ENCODE measurements around the gene RFTN1. TPM values are rescaled to one million over a fixed set of nuclear protein-coding genes. Genes with fewer than 3 reads are reported as not detected.

RFTN1 gene
- polyA plus RNA-seq, 2 donors, result 2.1 to 3.7 TPM

DNA sequence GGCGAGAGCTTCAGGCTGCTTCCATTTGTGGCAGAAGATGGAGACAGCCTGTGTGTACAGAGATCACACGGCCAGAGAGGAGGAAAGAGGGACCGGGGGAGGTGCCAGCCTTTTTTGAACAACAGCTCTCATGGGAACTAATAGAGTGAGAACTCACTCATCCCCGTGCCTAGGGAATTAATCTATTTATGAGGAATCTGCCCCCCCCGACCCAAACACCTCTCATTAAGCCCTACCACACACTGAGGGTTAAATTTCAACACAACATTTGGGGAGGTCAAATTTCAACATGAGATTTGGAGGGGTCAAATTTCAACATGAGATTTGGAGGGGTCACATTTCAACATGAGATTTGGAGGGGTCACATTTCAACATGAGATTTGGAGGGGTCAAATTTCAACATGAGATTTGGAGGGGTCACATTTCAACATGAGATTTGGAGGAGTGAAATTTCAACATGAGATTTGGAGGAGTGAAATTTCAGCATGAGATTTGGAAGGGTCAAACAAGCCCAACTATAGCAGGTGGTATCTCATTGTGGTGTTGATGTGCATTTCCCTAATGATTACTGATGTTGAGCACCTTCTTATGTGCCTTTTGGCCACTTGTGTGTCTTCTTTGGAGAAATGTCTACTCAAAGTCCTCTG is 20.6 kb upstream of the RFTN1 start:
- no peak overlapping the region for H3K27ac ChIP-seq (ENCODE audit: low read depth in 2 of 2, low read length in 1 of 2)

DNA sequence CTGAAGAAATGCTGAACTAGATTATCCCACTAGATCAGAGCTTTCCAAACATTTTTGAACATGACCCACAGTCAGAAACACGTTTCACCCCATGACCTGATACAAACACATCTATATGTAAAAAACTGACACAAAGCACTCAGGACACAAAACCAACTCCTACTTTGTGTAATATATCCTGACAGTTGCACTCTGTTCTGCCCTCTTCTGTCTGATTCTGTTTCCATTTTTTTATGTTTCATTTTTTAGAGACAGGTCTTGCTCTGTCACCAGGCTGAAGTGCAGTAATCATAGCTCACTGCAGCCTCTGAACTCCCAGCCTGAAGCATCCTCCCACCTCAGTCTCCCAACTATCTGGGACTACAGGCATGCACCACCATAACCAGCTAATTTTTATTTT is 15.8 kb upstream of the RFTN1 start:
- Histone ChIP-seq H3K4me1 (ENCODE audit: control insufficient read depth in 2 of 2, insufficient read depth in 2 of 2, low read length in 1 of 2) (no peaks in the 10 kb centered on the region), H3K27me3 (ENCODE audit: control insufficient read depth in 1 of 2, insufficient read depth in 2 of 2, low read length in 2 of 2) (no peaks in the 10 kb centered on the region), H3K36me3 (ENCODE audit: control insufficient read depth in 2 of 2, insufficient read depth in 2 of 2, low read length in 1 of 2) (no peaks in the 10 kb centered on the region), H3K4me3 (ENCODE audit: low read depth in 1 of 2, low read length in 2 of 2) (no peak overlapping the region), H3K9me3 (ENCODE audit: control insufficient read depth in 2 of 2, insufficient read depth in 1 of 2, low read depth in 1 of 2, low read length in 1 of 2) (peaks cover 0 to 1% of the 10 kb centered on the region in 2 donors), H3K27ac (ENCODE audit: low read depth in 2 of 2, low read length in 1 of 2) (no peak overlapping the region)
- 57 to 60% methylated on average over 1 of the region's 1 CpG for WGBS, 2 donors

More for the DNA sequence above, 20.6 kb upstream of the RFTN1 start:
- Histone ChIP-seq H3K4me3 (ENCODE audit: low read depth in 1 of 2, low read length in 2 of 2) (no peak overlapping the region), H3K27me3 (ENCODE audit: control insufficient read depth in 1 of 2, insufficient read depth in 2 of 2, low read length in 2 of 2) (no peaks in the 10 kb centered on the region), H3K36me3 (ENCODE audit: control insufficient read depth in 2 of 2, insufficient read depth in 2 of 2, low read length in 1 of 2) (no peaks in the 10 kb centered on the region), H3K9me3 (ENCODE audit: control insufficient read depth in 2 of 2, insufficient read depth in 1 of 2, low read depth in 1 of 2, low read length in 1 of 2) (no peaks in the 10 kb centered on the region), H3K4me1 (ENCODE audit: control insufficient read depth in 2 of 2, insufficient read depth in 2 of 2, low read length in 1 of 2) (no peaks in the 10 kb centered on the region)
- 49 to 51% methylated on average over 5 of the region's 5 CpGs for WGBS, 2 donors

DNA sequence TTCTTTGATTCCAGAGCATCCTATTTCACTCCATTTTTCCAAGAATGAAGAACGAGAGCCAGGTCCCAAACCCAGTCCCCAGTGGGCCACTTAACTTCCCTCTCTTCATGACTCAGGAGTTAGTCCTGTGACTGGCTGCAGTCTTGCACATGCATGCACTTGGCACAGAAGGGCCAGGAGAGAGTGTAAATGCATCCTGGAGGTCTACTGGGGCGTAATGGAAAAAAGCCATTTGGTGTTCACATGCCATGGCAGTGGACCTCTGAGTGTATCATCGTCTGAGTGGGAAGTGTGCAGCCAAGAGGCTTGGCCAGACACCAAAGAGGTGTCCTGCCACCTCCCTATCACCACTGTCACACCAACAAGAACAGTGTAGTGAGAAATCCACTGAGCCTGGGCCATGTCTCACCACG is 15.1 kb upstream of the RFTN1 start:
- whole genome bisulfite sequencing, 2 donors, result 78 to 83% methylated on average over 4 of the region's 4 CpGs
- H3K4me1 ChIP-seq (ENCODE audit: control insufficient read depth in 2 of 2, insufficient read depth in 2 of 2, low read length in 1 of 2), result no peaks in the 10 kb centered on the region
- no peak overlapping the region for H3K27ac ChIP-seq (ENCODE audit: low read depth in 2 of 2, low read length in 1 of 2)
- H3K4me3 ChIP-seq (ENCODE audit: low read depth in 1 of 2, low read length in 2 of 2), result no peak overlapping the region
- H3K9me3 ChIP-seq (ENCODE audit: control insufficient read depth in 2 of 2, insufficient read depth in 1 of 2, low read depth in 1 of 2, low read length in 1 of 2), result peaks cover 0 to 2% of the 10 kb centered on the region in 2 donors
- H3K36me3 ChIP-seq (ENCODE audit: control insufficient read depth in 2 of 2, insufficient read depth in 2 of 2, low read length in 1 of 2), result no peaks in the 10 kb centered on the region
- H3K27me3 ChIP-seq (ENCODE audit: control insufficient read depth in 1 of 2, insufficient read depth in 2 of 2, low read length in 2 of 2), result no peaks in the 10 kb centered on the region

DNA sequence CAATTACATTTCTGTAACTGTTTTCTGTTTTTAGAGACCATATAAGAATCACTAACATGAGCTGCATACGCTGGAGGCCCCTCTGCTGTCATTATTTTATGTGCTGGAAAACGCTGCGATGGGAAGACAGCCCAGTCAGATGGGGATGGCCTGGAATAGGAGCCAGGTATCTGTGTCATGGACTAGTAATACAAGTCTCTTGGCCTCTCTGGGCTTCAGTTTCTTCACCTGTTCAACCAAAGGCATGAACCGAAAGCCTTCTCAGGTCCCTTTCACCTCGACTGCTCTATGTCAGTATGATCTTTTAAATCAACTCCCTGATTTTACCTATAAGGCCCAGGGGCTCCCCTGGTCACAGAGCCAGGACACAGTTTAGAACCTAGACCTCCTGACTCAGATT is 14.6 kb upstream of the RFTN1 start:
- Histone ChIP-seq H3K27me3 (ENCODE audit: control insufficient read depth in 1 of 2, insufficient read depth in 2 of 2, low read length in 2 of 2) (no peaks in the 10 kb centered on the region), H3K27ac (ENCODE audit: low read depth in 2 of 2, low read length in 1 of 2) (no peak overlapping the region), H3K36me3 (ENCODE audit: control insufficient read depth in 2 of 2, insufficient read depth in 2 of 2, low read length in 1 of 2) (no peaks in the 10 kb centered on the region), H3K4me3 (ENCODE audit: low read depth in 1 of 2, low read length in 2 of 2) (no peak overlapping the region), H3K9me3 (ENCODE audit: control insufficient read depth in 2 of 2, insufficient read depth in 1 of 2, low read depth in 1 of 2, low read length in 1 of 2) (peaks cover 0 to 2% of the 10 kb centered on the region in 2 donors), H3K4me1 (ENCODE audit: control insufficient read depth in 2 of 2, insufficient read depth in 2 of 2, low read length in 1 of 2) (no peaks in the 10 kb centered on the region)
- 90 to 92% methylated on average over 5 of the region's 5 CpGs for WGBS, 2 donors

DNA sequence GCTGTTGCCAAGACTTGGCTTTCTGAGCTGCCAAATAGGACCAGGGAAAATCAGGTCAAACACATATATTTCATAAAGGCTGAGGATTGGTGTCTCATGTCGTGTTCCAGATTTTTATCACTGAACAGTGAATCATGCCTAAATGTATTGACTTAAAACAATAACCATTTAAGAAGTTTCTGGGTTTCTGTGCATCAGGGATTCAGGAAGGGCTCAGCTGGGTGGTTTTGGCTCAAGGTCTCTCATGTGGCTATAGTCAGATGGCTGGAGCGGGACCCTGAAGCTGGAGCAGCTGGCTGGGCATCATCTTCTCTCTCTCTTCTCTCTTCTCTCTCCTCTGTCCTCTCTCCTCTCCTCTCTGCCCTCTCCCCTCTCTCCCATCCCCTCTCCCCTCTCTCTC is 10.7 kb upstream of the RFTN1 start:
- no peaks in the 10 kb centered on the region for H3K36me3 ChIP-seq (ENCODE audit: control insufficient read depth in 2 of 2, insufficient read depth in 2 of 2, low read length in 1 of 2)
- H3K9me3 ChIP-seq (ENCODE audit: control insufficient read depth in 2 of 2, insufficient read depth in 1 of 2, low read depth in 1 of 2, low read length in 1 of 2), result peaks cover 0 to 2% of the 10 kb centered on the region in 2 donors
- H3K27ac ChIP-seq (ENCODE audit: low read depth in 2 of 2, low read length in 1 of 2), result no peak overlapping the region
- H3K27me3 ChIP-seq (ENCODE audit: control insufficient read depth in 1 of 2, insufficient read depth in 2 of 2, low read length in 2 of 2), result no peaks in the 10 kb centered on the region
- H3K4me3 ChIP-seq (ENCODE audit: low read depth in 1 of 2, low read length in 2 of 2), result no peak overlapping the region
- H3K4me1 ChIP-seq (ENCODE audit: control insufficient read depth in 2 of 2, insufficient read depth in 2 of 2, low read length in 1 of 2), result no peaks in the 10 kb centered on the region
- WGBS, 2 donors, result 81 to 83% methylated on average over 2 of the region's 2 CpGs

DNA sequence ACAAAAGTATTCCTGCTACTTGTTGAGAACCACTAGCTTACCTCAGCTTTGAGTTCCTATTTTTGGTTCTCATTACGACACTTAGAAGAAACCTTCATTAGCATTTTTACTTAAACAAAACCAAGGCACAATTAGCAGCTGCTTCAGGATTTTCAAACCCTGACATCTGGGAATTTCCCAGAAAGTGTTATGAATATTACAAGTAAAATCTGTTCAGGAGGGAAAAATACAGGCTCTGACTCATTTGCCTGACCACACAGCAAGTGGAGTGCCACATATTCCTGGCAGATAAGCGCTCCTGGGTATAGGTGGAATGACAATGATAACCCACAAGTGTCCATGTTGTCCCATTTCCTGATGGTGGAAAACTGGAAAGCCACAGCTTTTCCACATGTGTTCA is 10.3 kb upstream of the RFTN1 start:
- no peaks in the 10 kb centered on the region for H3K4me1 ChIP-seq (ENCODE audit: control insufficient read depth in 2 of 2, insufficient read depth in 2 of 2, low read length in 1 of 2)
- no peaks in the 10 kb centered on the region for H3K36me3 ChIP-seq (ENCODE audit: control insufficient read depth in 2 of 2, insufficient read depth in 2 of 2, low read length in 1 of 2)
- H3K27me3 ChIP-seq (ENCODE audit: control insufficient read depth in 1 of 2, insufficient read depth in 2 of 2, low read length in 2 of 2), result no peaks in the 10 kb centered on the region
- 75 to 76% methylated on average over 2 of the region's 2 CpGs for WGBS, 2 donors
- H3K27ac ChIP-seq (ENCODE audit: low read depth in 2 of 2, low read length in 1 of 2), result no peak overlapping the region
- H3K9me3 ChIP-seq (ENCODE audit: control insufficient read depth in 2 of 2, insufficient read depth in 1 of 2, low read depth in 1 of 2, low read length in 1 of 2), result peaks cover 0 to 2% of the 10 kb centered on the region in 2 donors
- H3K4me3 ChIP-seq (ENCODE audit: low read depth in 1 of 2, low read length in 2 of 2), result no peak overlapping the region

DNA sequence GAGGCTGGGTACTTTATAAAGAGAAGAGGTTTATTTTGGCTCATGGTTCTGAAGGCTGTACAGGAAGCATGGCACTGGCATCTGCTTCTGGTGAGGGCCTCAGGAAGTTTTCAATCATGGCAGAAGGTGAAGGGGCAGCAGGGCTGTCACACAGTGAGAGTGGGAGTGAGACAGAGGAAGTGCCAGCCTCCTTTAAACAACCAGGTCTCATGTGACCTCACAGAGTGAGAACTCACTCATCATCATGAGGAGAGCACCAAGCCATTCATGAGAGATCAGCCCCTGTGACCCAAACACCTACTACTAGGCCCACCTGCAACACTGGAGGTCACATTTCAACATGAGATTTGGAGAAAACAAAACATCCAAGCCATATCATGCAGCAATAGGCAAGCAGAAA is 9.3 kb upstream of the RFTN1 start:
- Histone ChIP-seq H3K4me3 (ENCODE audit: low read depth in 1 of 2, low read length in 2 of 2) (no peak overlapping the region), H3K27me3 (ENCODE audit: control insufficient read depth in 1 of 2, insufficient read depth in 2 of 2, low read length in 2 of 2) (no peaks in the 10 kb centered on the region), H3K36me3 (ENCODE audit: control insufficient read depth in 2 of 2, insufficient read depth in 2 of 2, low read length in 1 of 2) (no peaks in the 10 kb centered on the region), H3K4me1 (ENCODE audit: control insufficient read depth in 2 of 2, insufficient read depth in 2 of 2, low read length in 1 of 2) (no peaks in the 10 kb centered on the region), H3K9me3 (ENCODE audit: control insufficient read depth in 2 of 2, insufficient read depth in 1 of 2, low read depth in 1 of 2, low read length in 1 of 2) (peaks cover 0 to 2% of the 10 kb centered on the region in 2 donors), H3K27ac (ENCODE audit: low read depth in 2 of 2, low read length in 1 of 2) (no peak overlapping the region)

DNA sequence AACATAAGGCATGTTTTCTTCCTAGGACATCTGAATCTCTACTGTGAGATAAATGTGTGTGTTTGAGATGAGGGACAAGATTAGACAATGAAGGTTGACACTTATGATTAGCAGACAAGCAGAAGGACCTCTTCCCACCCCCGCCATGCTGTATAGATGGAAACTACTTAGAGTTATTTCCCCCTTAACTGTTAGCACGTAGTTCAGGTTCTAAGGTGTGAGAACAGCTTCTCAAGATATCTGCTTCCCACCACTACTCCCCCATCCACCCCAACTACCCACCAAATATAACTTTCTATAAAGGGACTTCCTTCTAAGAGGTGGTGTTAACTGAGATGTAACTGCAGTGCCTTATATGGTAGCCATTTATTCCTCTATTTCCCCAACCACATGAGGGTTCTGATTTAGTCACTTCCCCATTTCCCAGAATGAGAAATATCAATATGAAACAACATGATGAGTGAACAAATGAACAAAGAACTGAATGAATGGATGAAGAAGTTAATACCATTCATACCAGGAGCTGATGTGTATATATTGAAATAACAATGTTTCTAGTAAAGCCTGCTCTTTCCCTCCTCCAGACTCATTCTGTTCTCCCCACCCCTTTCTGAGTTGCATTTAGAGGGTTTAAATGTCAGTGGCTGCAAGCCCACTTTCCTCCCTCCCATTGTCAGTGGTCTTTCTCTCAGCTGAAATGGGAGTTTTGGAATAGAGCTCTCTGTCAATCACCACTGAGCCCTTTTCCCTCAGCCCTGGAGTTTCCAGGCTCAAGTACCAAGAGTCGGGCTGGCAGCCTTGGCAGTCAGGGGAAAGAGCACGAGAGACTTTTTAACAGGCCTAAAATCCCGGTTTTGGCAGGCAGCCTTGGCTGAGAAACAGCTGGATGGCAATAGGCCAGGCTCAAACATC is 7.7 kb upstream of the RFTN1 start:
- no peaks in the 10 kb centered on the region for H3K36me3 ChIP-seq (ENCODE audit: control insufficient read depth in 2 of 2, insufficient read depth in 2 of 2, low read length in 1 of 2)
- no peak overlapping the region for H3K4me3 ChIP-seq (ENCODE audit: low read depth in 1 of 2, low read length in 2 of 2)
- WGBS, 2 donors, result 39 to 46% methylated on average over 5 of the region's 5 CpGs
- H3K27me3 ChIP-seq (ENCODE audit: control insufficient read depth in 1 of 2, insufficient read depth in 2 of 2, low read length in 2 of 2), result no peaks in the 10 kb centered on the region
- H3K4me1 ChIP-seq (ENCODE audit: control insufficient read depth in 2 of 2, insufficient read depth in 2 of 2, low read length in 1 of 2), result peaks cover 0 to 5% of the 10 kb centered on the region in 2 donors
- H3K27ac ChIP-seq (ENCODE audit: low read depth in 2 of 2, low read length in 1 of 2), result no peak overlapping the region
- H3K9me3 ChIP-seq (ENCODE audit: control insufficient read depth in 2 of 2, insufficient read depth in 1 of 2, low read depth in 1 of 2, low read length in 1 of 2), result peaks cover 0 to 2% of the 10 kb centered on the region in 2 donors

DNA sequence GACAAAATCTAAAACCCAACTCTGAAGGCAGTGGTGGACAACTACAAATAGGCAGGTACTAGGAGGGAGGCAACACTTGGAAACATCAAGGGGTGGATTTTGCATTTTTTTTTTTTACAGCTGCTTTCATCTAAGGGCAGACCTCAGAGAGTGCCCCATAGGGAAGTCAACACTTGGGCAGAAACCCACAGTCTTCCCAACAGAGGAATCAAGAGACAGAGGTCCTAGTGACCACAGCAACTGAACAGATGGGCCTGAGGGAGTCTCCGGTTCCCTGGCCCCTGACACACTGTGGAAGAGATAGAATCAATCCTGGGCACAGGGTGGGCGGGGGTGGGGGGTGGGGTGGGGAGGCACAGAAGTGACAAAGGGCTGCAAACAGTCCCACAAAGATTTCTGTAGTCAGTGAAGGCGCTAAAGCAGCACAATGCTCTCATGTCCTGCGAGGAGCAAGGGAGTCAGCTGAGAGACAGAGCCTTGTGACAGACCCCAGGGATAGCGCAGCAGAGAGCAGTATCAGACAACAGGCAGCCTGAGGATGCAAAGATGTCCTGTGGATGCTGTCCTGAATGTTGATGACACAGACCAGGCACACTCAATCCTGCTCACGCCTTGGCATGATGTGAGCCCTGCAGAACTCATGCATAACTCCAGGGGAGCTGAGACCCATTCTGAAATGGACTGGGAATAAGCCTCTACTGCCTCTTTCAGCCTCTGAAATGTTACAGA is 6.9 kb upstream of the RFTN1 start:
- Histone ChIP-seq H3K9me3 (ENCODE audit: control insufficient read depth in 2 of 2, insufficient read depth in 1 of 2, low read depth in 1 of 2, low read length in 1 of 2) (peaks cover 0 to 2% of the 10 kb centered on the region in 2 donors), H3K4me1 (ENCODE audit: control insufficient read depth in 2 of 2, insufficient read depth in 2 of 2, low read length in 1 of 2) (peaks cover 0 to 5% of the 10 kb centered on the region in 2 donors), H3K27ac (ENCODE audit: low read depth in 2 of 2, low read length in 1 of 2) (no peak overlapping the region), H3K4me3 (ENCODE audit: low read depth in 1 of 2, low read length in 2 of 2) (no peak overlapping the region), H3K27me3 (ENCODE audit: control insufficient read depth in 1 of 2, insufficient read depth in 2 of 2, low read length in 2 of 2) (no peaks in the 10 kb centered on the region), H3K36me3 (ENCODE audit: control insufficient read depth in 2 of 2, insufficient read depth in 2 of 2, low read length in 1 of 2) (no peaks in the 10 kb centered on the region)
- WGBS, 2 donors, result 66 to 81% methylated on average over 6 of the region's 6 CpGs
